GM23338 (cell line): Measurements from ENCODE around the gene NEB. TPM values are rescaled to one million over a fixed set of nuclear protein-coding genes. Genes with fewer than 3 reads are reported as not detected.

ENCODE experiments used
- ATAC-seq: fragments of 200-7000 bp; cut with Tn5 transposase; 3 replicates; pipeline ENCODE4 v1.9.1; 2020
- DNase-seq: peaks from one replicate; pipeline ENCODE4 v3.0.0-alpha.2; 2015; ENCODE audit warnings: low spot score
- H2AFZ ChIP-seq: fragments of 200-600 bp; sonication (generic); 2 replicates; pipeline ENCODE4 v1.8.0; 2016; ENCODE audit warnings: antibody characterized with exemption, mild to moderate bottlenecking, moderate library complexity
- H3F3A ChIP-seq: fragments of 200-600 bp; sonication (generic); replicated peaks from 2 replicates; pipeline ENCODE4 v1.8.0; 2017; ENCODE audit warnings: antibody characterized with exemption, mixed run types, low read depth
- H3K27ac ChIP-seq: fragments of 200-600 bp; sonication (generic); 2 replicates; pipeline ENCODE4 v1.6.1; 2016; ENCODE audit warnings: low read depth
- H3K27me3 ChIP-seq: fragments of 200-600 bp; sonication (generic); 2 replicates; pipeline ENCODE4 v1.8.0; 2016; ENCODE audit warnings: mild to moderate bottlenecking, mixed run types, moderate library complexity; ENCODE audit not compliant: insufficient read depth
- H3K36me3 ChIP-seq: fragments of 200-600 bp; sonication (generic); 2 replicates; pipeline ENCODE4 v1.8.0; 2016; ENCODE audit warnings: mild to moderate bottlenecking; ENCODE audit not compliant: insufficient read depth
- H3K4me1 ChIP-seq: fragments of 200-600 bp; sonication (generic); 2 replicates; pipeline ENCODE4 v1.8.0; 2016; ENCODE audit warnings: mild to moderate bottlenecking, moderate library complexity; ENCODE audit not compliant: insufficient read depth
- H3K4me2 ChIP-seq: fragments of 200-600 bp; sonication (generic); 2 replicates; pipeline ENCODE4 v1.7.1; 2017; ENCODE audit warnings: mixed run types
- H3K4me3 ChIP-seq: fragments of 200-600 bp; sonication (generic); 2 replicates; pipeline ENCODE4 v1.6.1; 2016; ENCODE audit warnings: mixed run types
- H3K79me2 ChIP-seq: fragments of 200-600 bp; sonication (generic); replicated peaks from 2 replicates; pipeline ENCODE4 v1.8.0; 2017; ENCODE audit warnings: mild to moderate bottlenecking; ENCODE audit not compliant: insufficient read depth
- H3K9me2 ChIP-seq: fragments of 200-600 bp; sonication (generic); 2 replicates; pipeline ENCODE4 v1.8.0; 2017; ENCODE audit not compliant: insufficient read depth
- H4K20me1 ChIP-seq: fragments of 200-600 bp; sonication (generic); replicated peaks from 2 replicates; pipeline ENCODE4 v1.8.0; 2017; ENCODE audit warnings: mild to moderate bottlenecking; ENCODE audit not compliant: insufficient read depth
- H3K27ac Mint-ChIP-seq: 2 replicates; pipeline ENCODE4 v1.8.0; 2020; ENCODE audit warnings: inconsistent platforms, mild to moderate bottlenecking, moderate library complexity, mixed read lengths
- H3K27me3 Mint-ChIP-seq: 3 replicates; pipeline ENCODE4 v1.8.0; 2022; ENCODE audit warnings: low read depth, mild to moderate bottlenecking, moderate library complexity, mixed read lengths, inconsistent platforms; ENCODE audit not compliant: insufficient read depth, poor library complexity
- H3K36me3 Mint-ChIP-seq: 3 replicates; pipeline ENCODE4 v1.8.0; 2021; ENCODE audit warnings: low read depth, mild to moderate bottlenecking, inconsistent platforms, moderate library complexity, mixed read lengths
- H3K4me1 Mint-ChIP-seq: 3 replicates; pipeline ENCODE4 v1.8.0; 2020; ENCODE audit warnings: mild to moderate bottlenecking, inconsistent platforms, mixed read lengths
- H3K4me3 Mint-ChIP-seq: 3 replicates; pipeline ENCODE4 v1.8.0; 2021; ENCODE audit warnings: moderate library complexity, mild to moderate bottlenecking, inconsistent platforms, mixed read lengths
- H3K9me3 Mint-ChIP-seq: 3 replicates; pipeline ENCODE4 v1.8.0; 2020; ENCODE audit warnings: moderate library complexity, mild to moderate bottlenecking, inconsistent platforms, mixed read lengths
- CREB1 ChIP-seq: fragments of 250-450 bp; sonication (Bioruptor Pico); IDR thresholded peaks from 2 replicates; pipeline ENCODE4 v1.5.0; 2020; ENCODE audit warnings: low read depth, mild to moderate bottlenecking, moderate library complexity
- CTCF ChIP-seq, 2 experiments: fragments of 200-600 bp in 1 of 2; sonication (generic) in 1 of 2; conservative IDR thresholded peaks; 2 replicates each; pipeline versions ENCODE4 v1.5.1 to v1.6.1; 2016 to 2017; ENCODE audit warnings: antibody characterized with exemption in 2 of 2, low read depth in 2 of 2, mild to moderate bottlenecking in 2 of 2, moderate library complexity in 1 of 2
- ETS1 ChIP-seq: IDR thresholded peaks from 2 replicates; pipeline ENCODE4 v1.6.1; 2016; ENCODE audit warnings: antibody characterized with exemption
- EZH2 ChIP-seq: fragments of 200-600 bp; sonication (generic); IDR thresholded peaks from one replicate; pipeline ENCODE4 v1.8.0; 2017; ENCODE audit warnings: antibody characterized with exemption, mild to moderate bottlenecking, low read depth; ENCODE audit not compliant: unreplicated experiment
- JUNB ChIP-seq: IDR thresholded peaks from one replicate; pipeline ENCODE4 v1.6.1; 2016; ENCODE audit warnings: antibody characterized with exemption; ENCODE audit not compliant: unreplicated experiment
- NANOG ChIP-seq: IDR thresholded peaks from 2 replicates; pipeline ENCODE4 v1.6.1; 2016; ENCODE audit warnings: antibody characterized with exemption, borderline replicate concordance
- POLR2AphosphoS5 ChIP-seq: IDR thresholded peaks from 2 replicates; pipeline ENCODE4 v1.6.1; 2016; ENCODE audit warnings: antibody characterized with exemption, low read depth
- REST ChIP-seq: IDR thresholded peaks from one replicate; pipeline ENCODE4 v1.6.1; 2018; ENCODE audit warnings: antibody characterized with exemption; ENCODE audit not compliant: unreplicated experiment
- STAT1 ChIP-seq: IDR thresholded peaks from one replicate; pipeline ENCODE4 v1.6.1; 2016; ENCODE audit warnings: antibody characterized with exemption; ENCODE audit not compliant: unreplicated experiment
- ZNF114 ChIP-seq: fragments of 250-450 bp; sonication (Bioruptor Pico); IDR thresholded peaks from 2 replicates; pipeline ENCODE4 v1.5.0; 2020; ENCODE audit warnings: mild to moderate bottlenecking, moderate library complexity
- ZNF331 ChIP-seq: fragments of 250-450 bp; sonication (Bioruptor Pico); IDR thresholded peaks from 2 replicates; pipeline ENCODE4 v1.5.0; 2020; ENCODE audit warnings: low read depth, mild to moderate bottlenecking, moderate library complexity
- ZNF462 ChIP-seq: fragments of 250-450 bp; sonication (Bioruptor Pico); IDR thresholded peaks from 2 replicates; pipeline ENCODE4 v1.5.0; 2020; ENCODE audit warnings: mild to moderate bottlenecking, moderate library complexity
- polyA plus RNA-seq: library from polyadenylated mRNA; unstranded; fragments of >200 nt; fragmentation: Nextera tagmentation; extraction: Ambion mirVana; gene quantifications from 2 replicates; pipeline ENCODE4 v1.2.1, GENCODE V29; 2016
- total RNA-seq: library from RNA; depleted of rRNA; stranded (reverse); fragments of >200 nt; shearing (Covaris generic); gene quantifications from 2 replicates; pipeline ENCODE4 v1.2.3, GENCODE V29; 2014

Gene NEB
- total and polyA plus RNA-seq, 2 experiments from 2014 or later = 6.2 to 13.7 TPM

GRCh38 chr2:151658081-151658480 lies 76.2 kb downstream of the NEB start:
- Histone ChIP-seq H3F3A (no peaks in the 10 kb centered on the region), H3K36me3 (no peaks in the 10 kb centered on the region), H2AFZ (no peak overlapping the region), H3K4me2 (no peak overlapping the region), H3K4me3 (no peak overlapping the region), H4K20me1 (no peaks in the 10 kb centered on the region), H3K27me3 (no peaks in the 10 kb centered on the region), H3K27ac (no peak overlapping the region), H3K79me2 (no peaks in the 10 kb centered on the region), H3K9me2 (0 out of 2 replicates have a peak, but pooled peaks cover 3% of the 10 kb centered on the region), H3K4me1 (no peaks in the 10 kb centered on the region; the same call in 1 of the 2 replicates)
- ATAC-seq = no peak
- no peak for TF ChIP-seq CTCF (conservative IDR thresholded peaks at IDR 0.05; ENCODE audit: low read depth in 2 of 2)
- TF ChIP-seq NANOG = no peak
- no peak for TF ChIP-seq STAT1
- no peak for TF ChIP-seq REST
- TF ChIP-seq EZH2 = no peak
- TF ChIP-seq JUNB = no peak
- no peak for TF ChIP-seq ETS1
- no peak for TF ChIP-seq POLR2AphosphoS5
- no peak for TF ChIP-seq ZNF114
- TF ChIP-seq CREB1 (CRISPR knock-in tag) = no peak
- no peak for TF ChIP-seq ZNF462 (CRISPR knock-in tag)
- TF ChIP-seq ZNF331 = no peak
- DNase-seq = no peak
- no peaks in the 10 kb centered on the region; the same call in 2 of the 3 replicates for H3K36me3 Mint-ChIP-seq
- H3K4me3 Mint-ChIP-seq = no peak overlapping the region
- H3K4me1 Mint-ChIP-seq = peaks cover 3% of the 10 kb centered on the region; the same call in 1 of the 3 replicates
- peaks cover 2% of the 10 kb centered on the region for H3K27me3 Mint-ChIP-seq
- no peaks in the 10 kb centered on the region for H3K9me3 Mint-ChIP-seq
- no peak overlapping the region for H3K27ac Mint-ChIP-seq
